Measurements from ENCODE around the gene PPP6C.

The PPP6C gene

DNA sequence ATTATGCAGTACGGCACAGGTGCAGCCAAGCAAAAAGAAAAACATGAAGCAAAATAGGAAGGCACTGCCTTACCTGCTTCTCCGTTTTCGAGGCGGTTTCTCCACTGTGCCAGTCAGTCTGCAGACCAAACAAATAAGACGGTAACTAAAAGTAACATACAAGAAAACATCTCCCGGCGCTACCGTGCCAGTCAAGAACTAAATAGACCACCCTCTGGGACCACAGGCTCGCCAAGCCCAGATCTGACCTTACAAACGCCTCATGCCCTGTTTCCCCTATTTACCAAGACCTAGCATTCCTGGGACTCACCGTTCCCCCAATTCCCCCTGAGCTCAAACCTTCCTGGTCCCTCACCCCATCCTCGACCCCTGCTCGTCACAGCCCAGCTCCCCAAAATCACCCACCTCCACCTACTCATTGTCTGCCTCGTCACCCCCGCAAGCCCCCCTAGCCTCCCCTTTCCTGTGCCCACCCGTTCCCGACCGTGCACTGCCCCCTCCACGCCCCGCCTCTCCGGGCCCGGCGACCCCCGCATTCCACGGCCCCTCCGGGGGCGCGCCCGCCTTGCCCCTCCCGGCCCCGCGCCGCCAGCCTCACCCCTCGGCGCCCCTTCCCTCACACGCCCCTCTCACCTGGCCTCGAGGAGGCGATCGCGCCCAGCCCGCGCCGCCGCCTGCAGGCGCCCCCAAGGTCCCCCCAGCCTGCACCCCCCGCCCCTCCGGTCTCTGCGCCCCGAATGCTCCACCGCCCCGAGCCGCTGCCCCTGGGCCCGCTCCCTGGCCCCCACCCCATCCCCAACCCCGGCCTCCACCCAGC is 46.8 kb downstream of the PPP6C start:
- Histone ChIP-seq H4K20me1 (ENCODE audit: insufficient read depth, low read length) (no peaks in the 10 kb centered on the region), H3K36me3 (replicated peaks; ENCODE audit: insufficient read depth, low read length) (no peaks in the 10 kb centered on the region), H3K27me3 (replicated peaks; ENCODE audit: insufficient read depth, low read length) (no peaks in the 10 kb centered on the region), H3K9me2 (replicated peaks; ENCODE audit: insufficient read depth, low read length) (no peaks in the 10 kb centered on the region), H3F3A (ENCODE audit: insufficient read depth, low read length) (peaks cover 12% of the 10 kb centered on the region), H3K9ac (ENCODE audit: low read length) (peak overlapping the region; percentile 26; the same call in 1 of the 2 replicates), H3K4me2 (ENCODE audit: low read depth, low read length) (peak overlapping the region; percentile 54), H3K4me1 (ENCODE audit: low read length) (peaks cover 34% of the 10 kb centered on the region), H3K9me3 (replicated peaks; ENCODE audit: insufficient read depth, low read length) (no peaks in the 10 kb centered on the region), H3K27ac (ENCODE audit: low read length) (no peak overlapping the region), H3K4me3 (ENCODE audit: low read length) (peak overlapping the region; percentile 62), H2AFZ (ENCODE audit: low read length) (peak overlapping the region; percentile 36; the same call in 1 of the 2 replicates), H3K79me2 (ENCODE audit: low read length) (peaks cover 21% of the 10 kb centered on the region)
- TF ChIP-seq CTCF (IDR thresholded peaks at IDR 0.05; ENCODE audit: low read length) (no peak), EZH2 (optimal IDR thresholded peaks at IDR 0.05; ENCODE audit: low read depth, low read length) (no peak), EZH2phosphoT487 (IDR thresholded peaks at IDR 0.05; ENCODE audit: low read length) (no peak)
- peak; percentile 46 for DNase-seq

- H3K4me3 ChIP-seq (ENCODE audit: low read length): no peak overlapping the region
- H3K9me3 ChIP-seq (replicated peaks; ENCODE audit: insufficient read depth, low read length): no peaks in the 10 kb centered on the region
- peaks cover 24% of the 10 kb centered on the region for H3K79me2 ChIP-seq (ENCODE audit: low read length)
- H3K27ac ChIP-seq (ENCODE audit: low read length): no peak overlapping the region
- H3F3A ChIP-seq (ENCODE audit: insufficient read depth, low read length): peaks cover 10% of the 10 kb centered on the region
- H3K9me2 ChIP-seq (replicated peaks; ENCODE audit: insufficient read depth, low read length): no peaks in the 10 kb centered on the region
- H4K20me1 ChIP-seq (ENCODE audit: insufficient read depth, low read length): no peaks in the 10 kb centered on the region
- H3K4me2 ChIP-seq (ENCODE audit: low read depth, low read length): no peak overlapping the region
- peaks cover 24% of the 10 kb centered on the region for H3K4me1 ChIP-seq (ENCODE audit: low read length)
- TF ChIP-seq CTCF (IDR thresholded peaks at IDR 0.05; ENCODE audit: low read length) (no peak), EZH2phosphoT487 (IDR thresholded peaks at IDR 0.05; ENCODE audit: low read length) (no peak), EZH2 (optimal IDR thresholded peaks at IDR 0.05; ENCODE audit: low read depth, low read length) (no peak)
- H3K27me3 ChIP-seq (replicated peaks; ENCODE audit: insufficient read depth, low read length): no peaks in the 10 kb centered on the region
- no peak for DNase-seq
- no peak overlapping the region for H2AFZ ChIP-seq (ENCODE audit: low read length)
- no peak overlapping the region for H3K9ac ChIP-seq (ENCODE audit: low read length)
- H3K36me3 ChIP-seq (replicated peaks; ENCODE audit: insufficient read depth, low read length): no peaks in the 10 kb centered on the region
These were observed 47.9 kb downstream of the PPP6C start for GRCh38 chr9:125141751-125142150.

DNA sequence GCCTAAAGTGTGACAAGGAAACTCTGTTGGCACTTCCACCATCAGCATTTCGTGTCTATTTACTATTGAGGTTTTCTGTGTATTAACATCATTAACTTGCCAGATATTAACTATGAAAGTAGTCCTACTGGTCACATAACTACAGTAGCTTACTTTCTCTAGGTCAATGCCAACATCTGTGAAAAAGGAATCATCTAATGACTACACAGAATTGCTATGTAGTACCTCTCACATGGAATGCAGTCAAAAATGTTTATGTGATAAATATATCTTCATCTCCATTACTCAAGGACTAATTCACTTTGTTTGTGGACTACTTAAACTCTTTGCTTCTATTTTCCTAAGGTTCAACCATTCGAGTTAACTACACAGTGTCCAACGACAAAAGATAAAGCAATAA is 48.4 kb downstream of the PPP6C start:
- Histone ChIP-seq H4K20me1 (ENCODE audit: insufficient read depth, low read length) (no peaks in the 10 kb centered on the region), H3K9me3 (replicated peaks; ENCODE audit: insufficient read depth, low read length) (no peaks in the 10 kb centered on the region), H3K27ac (ENCODE audit: low read length) (no peak overlapping the region), H3K27me3 (replicated peaks; ENCODE audit: insufficient read depth, low read length) (no peaks in the 10 kb centered on the region), H2AFZ (ENCODE audit: low read length) (no peak overlapping the region), H3K9ac (ENCODE audit: low read length) (no peak overlapping the region), H3K4me2 (ENCODE audit: low read depth, low read length) (no peak overlapping the region), H3K4me3 (ENCODE audit: low read length) (no peak overlapping the region), H3K4me1 (ENCODE audit: low read length) (peaks cover 20% of the 10 kb centered on the region), H3K36me3 (replicated peaks; ENCODE audit: insufficient read depth, low read length) (no peaks in the 10 kb centered on the region), H3K9me2 (replicated peaks; ENCODE audit: insufficient read depth, low read length) (no peaks in the 10 kb centered on the region), H3K79me2 (ENCODE audit: low read length) (peaks cover 24% of the 10 kb centered on the region), H3F3A (ENCODE audit: insufficient read depth, low read length) (peaks cover 8% of the 10 kb centered on the region)
- TF ChIP-seq EZH2 (optimal IDR thresholded peaks at IDR 0.05; ENCODE audit: low read depth, low read length) (no peak), CTCF (IDR thresholded peaks at IDR 0.05; ENCODE audit: low read length) (no peak), EZH2phosphoT487 (IDR thresholded peaks at IDR 0.05; ENCODE audit: low read length) (no peak)
- DNase-seq: no peak

All from MM.1S (cell line).